H7 (cell line): Measurements from ENCODE around the gene GJA4. TPM values are rescaled to one million over a fixed set of nuclear protein-coding genes. Genes with fewer than 3 reads are reported as not detected.

Experiments
- total RNA-seq: library from RNA; depleted of rRNA; stranded (reverse); fragments of >200 nt; shearing (Covaris generic); gene quantifications from 2 replicates; pipeline ENCODE4 v1.2.3, GENCODE V29; 2014; rRNA removed

The GJA4 gene
- total RNA-seq, 1 experiment from 2014 or later: 3.2 TPM

Other genes with a start within 250 kb of the GJA4 start
- 0.48 TPM in 1 of 2 replicates, not detected in the other for gene GJB5, start 38.0 kb upstream of the GJA4 start, total RNA-seq
- gene GJB4, start 33.3 kb upstream of the GJA4 start, total RNA-seq: not detected in 2 replicates
- gene GJB3, start 11.8 kb upstream of the GJA4 start, total RNA-seq: 0.31 TPM in 1 of 2 replicates, not detected in the other
- 39.8 and 55.4 TPM in 2 replicates for gene SMIM12, start 66.8 kb downstream of the GJA4 start, total RNA-seq
- 3.9 and 9.2 TPM in 2 replicates for gene DLGAP3, start 136.7 kb downstream of the GJA4 start, total RNA-seq
- gene TMEM35B, start 192.3 kb downstream of the GJA4 start, total RNA-seq: 35.6 and 43.0 TPM in 2 replicates
- gene ZMYM6, start 238.9 kb downstream of the GJA4 start, total RNA-seq: 11.7 and 19.0 TPM in 2 replicates